Esophagus (tissue), 2 donors: Measurements from ENCODE around the gene RPA1. TPM values are rescaled to one million over a fixed set of nuclear protein-coding genes. Genes with fewer than 3 reads are reported as not detected.
"Not testable (repeated sequence)": the region's sequence is repeated elsewhere in the genome, so short reads cannot be mapped to it uniquely, and the experiment has no call there.

Experiments
- H3K27ac ChIP-seq, 2 donors: one replicate each; pipeline ENCODE4 v1.5.1; 2013; ENCODE audit warnings: low read depth in 2 of 2, mild to moderate bottlenecking in 2 of 2, inconsistent platforms in 1 of 2, low read length in 1 of 2, moderate library complexity in 1 of 2
- H3K27me3 ChIP-seq, 2 donors: one replicate each; pipeline ENCODE4 v1.6.1; 2013; ENCODE audit warnings: low read length in 2 of 2, control low read depth in 1 of 2, mild to moderate bottlenecking in 1 of 2; ENCODE audit not compliant: insufficient read depth in 2 of 2, control insufficient read depth in 1 of 2
- H3K36me3 ChIP-seq, 2 donors: one replicate each; pipeline ENCODE4 v1.6.1; 2013; ENCODE audit warnings: low read length in 1 of 2; ENCODE audit not compliant: control insufficient read depth in 2 of 2, insufficient read depth in 2 of 2
- H3K4me1 ChIP-seq, 2 donors: one replicate each; pipeline ENCODE4 v1.6.1; 2013; ENCODE audit warnings: low read length in 1 of 2; ENCODE audit not compliant: control insufficient read depth in 2 of 2, insufficient read depth in 2 of 2
- H3K4me3 ChIP-seq, 2 donors: one replicate each; pipeline ENCODE4 v1.5.1; 2013; ENCODE audit warnings: low read length in 2 of 2, mild to moderate bottlenecking in 2 of 2, low read depth in 1 of 2, moderate library complexity in 1 of 2
- H3K9me3 ChIP-seq, 2 donors: one replicate each; pipeline ENCODE4 v1.6.1; 2013; ENCODE audit warnings: mild to moderate bottlenecking in 2 of 2, low read depth in 1 of 2, low read length in 1 of 2, moderate library complexity in 1 of 2; ENCODE audit not compliant: control insufficient read depth in 2 of 2, insufficient read depth in 1 of 2
- WGBS, 2 donors: extraction: QIAGEN DNeasy Blood & Tissue Kit; methylation state at CpG; one replicate each; pipeline ENCODE4 v1.1.7; 2013; 5-methylcytosine and 5-hydroxymethylcytosine counted together
- polyA plus RNA-seq, 2 donors: library from polyadenylated mRNA; stranded (reverse); fragments of 200-250 nt; gene quantifications; one replicate each; pipeline ENCODE4 v1.2.3, GENCODE V29; 2013
- donor health status: healthy with polysubstance abuse.
- donor health status: Bipolar disorder and iron deficiency.

The RPA1 gene
- polyA plus RNA-seq, 2 donors: 8.6 to 33.7 TPM

GRCh38 chr17:1883536-1883935 lies 53.7 kb downstream of the RPA1 start:
- Histone ChIP-seq H3K4me3 (no peak overlapping the region), H3K27ac (no peak overlapping the region), H3K27me3 (no peaks in the 10 kb centered on the region), H3K4me1 (no peaks in the 10 kb centered on the region), H3K36me3 (peaks cover 13 to 40% of the 10 kb centered on the region in 2 donors), H3K9me3 (no peaks in the 10 kb centered on the region)
- WGBS, 2 donors: 96 to 97% methylated on average over 16 of the region's 16 CpGs

DNA sequence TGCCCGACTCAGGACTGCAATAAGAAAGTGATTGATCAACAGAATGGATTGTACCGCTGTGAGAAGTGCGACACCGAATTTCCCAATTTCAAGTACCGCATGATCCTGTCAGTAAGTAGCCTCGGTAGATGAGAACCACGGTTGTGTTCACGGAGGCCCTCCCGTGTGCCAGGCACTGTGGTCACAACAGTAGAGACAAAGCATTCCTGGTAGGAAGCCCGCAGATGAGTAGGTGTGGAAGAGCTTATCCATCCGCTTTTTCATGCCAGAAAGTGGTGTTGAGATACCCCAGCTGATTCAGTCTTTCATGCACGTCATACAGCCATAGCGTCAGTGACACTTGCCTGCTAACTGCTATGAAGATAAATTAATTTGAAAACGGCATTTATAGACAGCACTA lies 58.9 kb downstream of the RPA1 start:
- Histone ChIP-seq H3K27ac (no peak overlapping the region), H3K27me3 (no peaks in the 10 kb centered on the region), H3K4me3 (no peak overlapping the region), H3K9me3 (no peaks in the 10 kb centered on the region), H3K36me3 (peaks cover 17 to 21% of the 10 kb centered on the region in 2 donors), H3K4me1 (no peaks in the 10 kb centered on the region)
- 88 to 92% methylated on average over 14 of the region's 14 CpGs for WGBS, 2 donors

DNA sequence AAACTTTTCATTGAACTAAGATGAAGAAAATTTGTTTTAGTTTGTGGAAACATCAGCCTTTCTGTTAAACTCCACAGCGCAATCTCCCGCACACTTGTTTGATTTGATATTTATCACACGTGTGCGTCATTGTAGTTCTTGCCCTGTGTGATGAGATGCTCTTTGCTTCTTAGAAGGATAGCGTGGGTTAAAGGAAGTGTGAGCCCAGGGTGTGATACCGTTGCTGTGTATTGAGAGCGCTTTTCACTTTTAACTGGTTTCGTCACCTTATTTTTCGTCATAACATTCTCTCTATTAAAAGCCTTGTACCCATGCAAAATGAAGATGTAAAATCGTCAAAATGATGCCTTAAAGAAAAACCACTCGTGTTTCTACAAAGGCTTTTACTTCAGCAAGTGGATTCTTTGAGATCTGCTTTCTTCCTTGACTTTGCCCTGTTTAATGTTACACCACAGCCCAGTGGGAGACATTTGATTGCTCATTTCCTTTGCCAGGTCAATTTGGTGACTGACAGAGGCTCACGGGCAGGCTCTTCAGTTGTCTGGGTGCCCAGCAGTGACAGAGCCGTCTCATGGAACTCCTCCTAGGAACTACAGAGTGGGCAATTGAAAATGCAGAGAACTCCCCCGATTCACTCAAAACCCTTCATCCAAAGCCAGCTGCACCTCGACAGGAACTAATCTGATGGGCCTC lies 61.1 kb downstream of the RPA1 start:
- Histone ChIP-seq H3K27me3 (no peaks in the 10 kb centered on the region), H3K36me3 (peaks cover 8 to 11% of the 10 kb centered on the region in 2 donors), H3K4me3 (no peak overlapping the region), H3K27ac (no peak overlapping the region), H3K9me3 (no peaks in the 10 kb centered on the region), H3K4me1 (no peaks in the 10 kb centered on the region)
- WGBS, 2 donors: 84 to 85% methylated on average over 15 of the region's 15 CpGs

DNA sequence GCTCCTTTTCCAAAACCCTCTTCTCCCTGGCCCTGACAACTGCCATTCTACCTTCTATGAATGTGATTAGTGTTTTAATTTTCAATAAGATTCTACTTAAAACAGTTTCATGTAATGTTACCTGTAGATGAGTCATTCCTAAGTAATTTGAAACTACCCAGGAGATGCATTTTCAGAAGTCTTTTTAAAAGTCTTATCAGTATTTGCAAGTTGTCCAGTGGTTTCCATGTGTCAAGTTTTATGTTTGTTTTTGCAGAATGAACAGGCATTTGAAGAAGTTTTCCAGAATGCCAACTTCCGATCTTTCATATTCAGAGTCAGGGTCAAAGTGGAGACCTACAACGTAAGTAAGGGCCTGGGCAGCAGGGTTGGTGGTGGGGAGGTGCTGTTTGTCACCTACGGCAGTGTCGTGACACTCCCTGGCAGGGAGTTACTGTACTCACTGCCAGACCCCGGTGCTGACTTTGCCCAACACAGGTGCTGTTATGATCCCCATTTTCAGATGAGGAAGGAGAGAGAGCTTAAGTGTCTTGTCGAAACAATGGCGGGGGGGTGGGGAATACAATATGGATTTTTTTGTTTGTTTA lies 65.0 kb downstream of the RPA1 start:
- H3K4me1 ChIP-seq: no peaks in the 10 kb centered on the region
- H3K36me3 ChIP-seq: peaks cover 10 to 19% of the 10 kb centered on the region in 2 donors
- no peaks in the 10 kb centered on the region for H3K27me3 ChIP-seq
- 91 to 93% methylated on average over 7 of the region's 7 CpGs for WGBS, 2 donors
- H3K4me3 ChIP-seq: no peak overlapping the region
- H3K27ac ChIP-seq: no peak overlapping the region
- no peaks in the 10 kb centered on the region for H3K9me3 ChIP-seq

- H3K4me3 ChIP-seq, H3K4me1 ChIP-seq, H3K27me3 ChIP-seq, H3K27ac ChIP-seq, H3K9me3 ChIP-seq: not testable (repeated sequence)
- H3K36me3 ChIP-seq: peaks cover 10 to 19% of the 10 kb centered on the region in 2 donors
- WGBS, 2 donors: 96 to 99% methylated on average over 11 of the region's 11 CpGs
These were observed 65.7 kb downstream of the RPA1 start for GRCh38 chr17:1895479-1895878.

GRCh38 chr17:1896243-1897104 lies 66.7 kb downstream of the RPA1 start:
- 85 to 87% methylated on average over 25 of the region's 25 CpGs for WGBS, 2 donors
- Histone ChIP-seq H3K9me3 (no peaks in the 10 kb centered on the region), H3K4me1 (no peaks in the 10 kb centered on the region), H3K27ac (no peak overlapping the region), H3K4me3 (no peak overlapping the region), H3K36me3 (peaks cover 10 to 19% of the 10 kb centered on the region in 2 donors), H3K27me3 (no peaks in the 10 kb centered on the region)

- Histone ChIP-seq H3K36me3 (peaks cover 10 to 19% of the 10 kb centered on the region in 2 donors), H3K27ac (no peak overlapping the region), H3K4me1 (no peaks in the 10 kb centered on the region), H3K4me3 (no peak overlapping the region), H3K9me3 (no peaks in the 10 kb centered on the region), H3K27me3 (no peaks in the 10 kb centered on the region)
- WGBS, 2 donors: 84 to 92% methylated on average over 18 of the region's 18 CpGs
These were observed 67.4 kb downstream of the RPA1 start for GRCh38 chr17:1897105-1897656.

DNA sequence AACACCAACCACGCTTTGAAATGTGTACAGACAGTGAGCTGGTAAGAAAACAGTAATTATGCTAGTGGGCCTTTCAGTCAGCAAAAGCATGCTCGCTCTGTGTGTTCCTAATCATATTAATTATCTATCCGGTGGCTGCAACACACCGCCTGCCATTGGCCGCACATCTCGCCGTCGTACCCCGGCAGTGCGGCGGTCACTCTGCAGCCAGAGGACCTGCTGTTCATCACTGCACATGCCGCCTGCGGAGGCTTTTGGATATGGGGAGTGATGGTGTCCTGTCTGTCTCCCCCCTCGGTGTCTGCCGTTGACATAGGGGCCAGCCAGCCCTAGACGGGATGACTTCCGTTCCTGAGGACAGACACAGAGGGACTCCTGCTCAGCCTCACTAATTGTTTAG lies 68.5 kb downstream of the RPA1 start:
- no peaks in the 10 kb centered on the region for H3K27me3 ChIP-seq
- peaks cover 10 to 19% of the 10 kb centered on the region in 2 donors for H3K36me3 ChIP-seq
- H3K27ac ChIP-seq: no peak overlapping the region
- no peaks in the 10 kb centered on the region for H3K9me3 ChIP-seq
- H3K4me3 ChIP-seq: no peak overlapping the region
- WGBS, 2 donors: 93 to 94% methylated on average over 17 of the region's 17 CpGs
- no peaks in the 10 kb centered on the region for H3K4me1 ChIP-seq

DNA sequence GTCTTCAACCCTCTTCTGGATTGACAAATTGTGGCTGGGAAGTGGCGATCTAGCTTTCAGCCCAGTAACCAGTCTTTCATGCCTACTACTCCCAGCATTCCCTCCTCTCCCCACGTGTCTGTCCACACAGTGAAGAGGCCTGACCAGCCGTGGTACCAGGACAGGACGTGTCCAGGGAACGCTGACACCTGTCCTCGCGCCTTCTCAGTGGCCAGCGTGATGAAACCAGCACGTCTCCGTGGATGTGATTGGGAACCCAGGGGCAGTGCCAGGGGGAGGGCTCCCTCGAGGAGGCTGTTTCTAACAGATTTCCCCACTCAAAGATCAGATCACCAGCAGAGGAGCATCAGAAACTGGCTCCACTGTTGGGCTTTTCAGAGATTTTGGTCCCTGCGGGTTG lies 69.1 kb downstream of the RPA1 start:
- H3K4me3 ChIP-seq: no peak overlapping the region
- 91 to 92% methylated on average over 12 of the region's 12 CpGs for WGBS, 2 donors
- H3K9me3 ChIP-seq: no peaks in the 10 kb centered on the region
- H3K27me3 ChIP-seq: no peaks in the 10 kb centered on the region
- H3K4me1 ChIP-seq: no peaks in the 10 kb centered on the region
- H3K36me3 ChIP-seq: peaks cover 10 to 19% of the 10 kb centered on the region in 2 donors
- no peak overlapping the region for H3K27ac ChIP-seq
